CD4-positive, alpha-beta memory T cell (primary cell): ENCODE data around the gene TRIM29. TPM values are rescaled to one million over a fixed set of nuclear protein-coding genes. Genes with fewer than 3 reads are reported as not detected.
A peak's percentile ranks its signal among the peaks of the same experiment; 100 is the strongest.

Experiments used
- CTCF ChIA-PET: fragments of 350-600 bp; sonication (Branson Sonifier 250); formaldehyde crosslinking; loops from one replicate; lab custom pipeline; 2021; ENCODE audit warnings: inconsistent platforms; ENCODE audit not compliant: partially characterized antibody; lab: Charles Lee
- POLR2A ChIA-PET: fragments of 350-600 bp; sonication (Branson Sonifier 250); formaldehyde crosslinking; loops from one replicate; lab custom pipeline; 2021; ENCODE audit not compliant: partially characterized antibody; lab: Charles Lee
- DNase-seq, 5 donors: peaks; one replicate each; pipeline versions ENCODE4 v3.0.0 to v3.0.0-alpha.2; 2020 to 2022; ENCODE audit warnings: mixed read lengths in 1 of 5
- H3K27ac ChIP-seq: one replicate; pipeline ENCODE4 v1.7.0; 2013; ENCODE audit warnings: low read depth, low read length
- H3K27me3 ChIP-seq: 2 replicates; pipeline ENCODE4 v1.7.0; 2013; ENCODE audit warnings: mild to moderate bottlenecking, low read length, moderate library complexity; ENCODE audit not compliant: insufficient read depth
- H3K36me3 ChIP-seq: 2 replicates; pipeline ENCODE4 v1.7.0; 2013; ENCODE audit warnings: mild to moderate bottlenecking, low read length, moderate library complexity; ENCODE audit not compliant: insufficient read depth
- H3K4me1 ChIP-seq: 2 replicates; pipeline ENCODE4 v1.7.0; 2013; ENCODE audit warnings: mild to moderate bottlenecking, low read length, moderate library complexity; ENCODE audit not compliant: insufficient read depth
- H3K4me3 ChIP-seq, 2 donors: one replicate each; pipeline ENCODE4 v1.7.0; 2013; ENCODE audit warnings: low read length in 2 of 2, mild to moderate bottlenecking in 1 of 2
- H3K9me3 ChIP-seq, 2 donors: one replicate each; pipeline ENCODE4 v1.7.0; 2013; ENCODE audit warnings: low read length in 2 of 2, control low read depth in 1 of 2; ENCODE audit not compliant: control insufficient read depth in 1 of 2
- H3K27ac Mint-ChIP-seq, 7 donors: one replicate each; pipeline ENCODE4 v1.8.0; 2020 to 2021; ENCODE audit warnings: mixed read lengths in 7 of 7, mild to moderate bottlenecking in 6 of 7, inconsistent platforms in 3 of 7, moderate library complexity in 3 of 7
- H3K27me3 Mint-ChIP-seq, 2 donors: one replicate each; pipeline ENCODE4 v1.8.0; 2020 to 2021; ENCODE audit warnings: mixed read lengths in 2 of 2
- H3K36me3 Mint-ChIP-seq, 2 donors: one replicate each; pipeline ENCODE4 v1.8.0; 2020 to 2021; ENCODE audit warnings: mixed read lengths in 2 of 2, inconsistent platforms in 1 of 2, mild to moderate bottlenecking in 1 of 2
- H3K4me1 Mint-ChIP-seq, 4 donors: one replicate each; pipeline ENCODE4 v1.8.0; 2020 to 2021; ENCODE audit warnings: mixed read lengths in 4 of 4, mild to moderate bottlenecking in 1 of 4
- H3K4me3 Mint-ChIP-seq, 8 donors: one replicate each; pipeline ENCODE4 v1.8.0; 2020 to 2021; ENCODE audit warnings: mixed read lengths in 8 of 8, mild to moderate bottlenecking in 7 of 8, moderate library complexity in 6 of 8, inconsistent platforms in 3 of 8
- H3K9me3 Mint-ChIP-seq, 8 donors: one replicate each; pipeline ENCODE4 v1.8.0; 2020 to 2021; ENCODE audit warnings: mixed read lengths in 8 of 8, mild to moderate bottlenecking in 5 of 8, inconsistent platforms in 3 of 8, moderate library complexity in 1 of 8
- intact Hi-C: fragments of 100-400 bp; cut with micrococcal nuclease; formaldehyde crosslinking; loops from one replicate; pipeline ENCODE4 v1.15.1; 2023
- polyA plus RNA-seq, 2 donors: library from polyadenylated mRNA; unstranded; fragments of 300-500 nt; fragmentation: Illumina TruSeq; gene quantifications; one replicate each; pipeline ENCODE4 v1.2.3, GENCODE V29; 2021
- total RNA-seq, 2 experiments: library from RNA; stranded (reverse); gene quantifications; one replicate each; pipeline ENCODE4 v1.2.3, GENCODE V29; 2021

Gene TRIM29
- total and polyA plus RNA-seq, 4 experiments from 2014 or later = not detected

GRCh38 chr11:120107692-120108091 is 30.2 kb downstream of the TRIM29 start:
- Mint-ChIP-seq H3K9me3 (no peaks in the 10 kb centered on the region), H3K4me1 (no peaks in the 10 kb centered on the region), H3K36me3 (no peaks in the 10 kb centered on the region), H3K27ac (no peak overlapping the region), H3K27me3 (peaks cover 6 to 16% of the 10 kb centered on the region in 2 donors), H3K4me3 (no peak overlapping the region)
- H3K27me3 ChIP-seq = no peaks in the 10 kb centered on the region
- no peaks in the 10 kb centered on the region for H3K9me3 ChIP-seq
- no peak overlapping the region for H3K4me3 ChIP-seq
- H3K4me1 ChIP-seq = no peaks in the 10 kb centered on the region
- CTCF ChIA-PET = interaction anchor here (0.8 to 2.9 kb wide), 11 partner anchors 11 to 626 kb away, joined by 3 to 22 read pairs (median 3); no protein-coding TSS in a partner anchor
- DNase-seq = no peak
- H3K27ac ChIP-seq = no peak overlapping the region
- POLR2A ChIA-PET = no interaction called here
- intact Hi-C loops = loop anchor here (1.0 kb wide), 1 partner anchor 465 kb away; no protein-coding TSS in a partner anchor
- H3K36me3 ChIP-seq = no peaks in the 10 kb centered on the region

- DNase-seq = no peak
- H3K36me3 ChIP-seq = no peaks in the 10 kb centered on the region
- intact Hi-C loops = no loop called here
- H3K27me3 Mint-ChIP-seq = peaks cover 6 to 11% of the 10 kb centered on the region in 2 donors
- H3K4me3 Mint-ChIP-seq = no peak overlapping the region
- no peaks in the 10 kb centered on the region for H3K4me1 ChIP-seq
- CTCF ChIA-PET = interaction anchor here (1.6 to 2.9 kb wide), 2 partner anchors 12 to 27 kb away, joined by 3 to 22 read pairs; no protein-coding TSS in a partner anchor
- no peaks in the 10 kb centered on the region for H3K36me3 Mint-ChIP-seq
- no peaks in the 10 kb centered on the region for H3K9me3 ChIP-seq
- H3K4me3 ChIP-seq = no peak overlapping the region
- H3K27ac Mint-ChIP-seq = peak overlapping the region in 2 of 7 donors; percentile 59
- H3K27me3 ChIP-seq = no peaks in the 10 kb centered on the region
- POLR2A ChIA-PET = no interaction called here
- H3K9me3 Mint-ChIP-seq = no peaks in the 10 kb centered on the region
- no peak overlapping the region for H3K27ac ChIP-seq
- H3K4me1 Mint-ChIP-seq = no peaks in the 10 kb centered on the region
Observed at GRCh38 chr11:120106354-120107150, 31.4 kb downstream of the TRIM29 start.

GRCh38 chr11:120105576-120105975 is 32.3 kb downstream of the TRIM29 start:
- ChIA-PET CTCF (no interaction called here), POLR2A (no interaction called here)
- Mint-ChIP-seq H3K27ac (no peak overlapping the region), H3K36me3 (no peaks in the 10 kb centered on the region), H3K4me1 (no peaks in the 10 kb centered on the region), H3K4me3 (no peak overlapping the region), H3K9me3 (no peaks in the 10 kb centered on the region), H3K27me3 (peaks cover 10 to 11% of the 10 kb centered on the region in 2 donors)
- Histone ChIP-seq H3K27ac (no peak overlapping the region), H3K9me3 (no peaks in the 10 kb centered on the region), H3K4me1 (no peaks in the 10 kb centered on the region), H3K27me3 (no peaks in the 10 kb centered on the region), H3K36me3 (no peaks in the 10 kb centered on the region), H3K4me3 (no peak overlapping the region)
- intact Hi-C loops = no loop called here
- DNase-seq = no peak

- H3K27ac ChIP-seq = no peak overlapping the region
- no peaks in the 10 kb centered on the region for H3K9me3 Mint-ChIP-seq
- no peak overlapping the region for H3K27ac Mint-ChIP-seq
Observed at GRCh38 chr11:120104041-120104565, 33.8 kb downstream of the TRIM29 start.

GRCh38 chr11:120102864-120103122 is 35.1 kb downstream of the TRIM29 start:
- POLR2A ChIA-PET = no interaction called here
- Histone ChIP-seq H3K36me3 (no peaks in the 10 kb centered on the region), H3K27ac (no peak overlapping the region), H3K27me3 (no peaks in the 10 kb centered on the region), H3K4me1 (no peaks in the 10 kb centered on the region), H3K9me3 (no peaks in the 10 kb centered on the region), H3K4me3 (no peak overlapping the region)
- Mint-ChIP-seq H3K36me3 (no peaks in the 10 kb centered on the region), H3K27me3 (peaks cover 16% of the 10 kb centered on the region in 2 donors), H3K9me3 (no peaks in the 10 kb centered on the region), H3K27ac (no peak overlapping the region), H3K4me1 (no peaks in the 10 kb centered on the region), H3K4me3 (no peak overlapping the region)
- DNase-seq = no peak
- intact Hi-C loops = no loop called here
- CTCF ChIA-PET = no interaction called here

More at GRCh38 chr11:120104041-120104565, 33.8 kb downstream of the TRIM29 start:
- no peak overlapping the region for H3K4me3 Mint-ChIP-seq
- ChIA-PET POLR2A (no interaction called here), CTCF (no interaction called here)
- no peaks in the 10 kb centered on the region for H3K36me3 Mint-ChIP-seq
- Histone ChIP-seq H3K36me3 (no peaks in the 10 kb centered on the region), H3K27me3 (no peaks in the 10 kb centered on the region), H3K4me1 (no peaks in the 10 kb centered on the region), H3K9me3 (no peaks in the 10 kb centered on the region), H3K4me3 (no peak overlapping the region)
- intact Hi-C loops = no loop called here
- H3K27me3 Mint-ChIP-seq = peaks cover 16 to 20% of the 10 kb centered on the region in 2 donors
- no peaks in the 10 kb centered on the region for H3K4me1 Mint-ChIP-seq
- no peak for DNase-seq

GRCh38 chr11:120102050-120102863 is 35.7 kb downstream of the TRIM29 start:
- H3K9me3 Mint-ChIP-seq = no peaks in the 10 kb centered on the region
- Histone ChIP-seq H3K4me3 (no peak overlapping the region), H3K27ac (no peak overlapping the region), H3K4me1 (no peaks in the 10 kb centered on the region), H3K9me3 (no peaks in the 10 kb centered on the region), H3K36me3 (no peaks in the 10 kb centered on the region), H3K27me3 (no peaks in the 10 kb centered on the region)
- POLR2A ChIA-PET = no interaction called here
- intact Hi-C loops = no loop called here
- peaks cover 16% of the 10 kb centered on the region in 2 donors for H3K27me3 Mint-ChIP-seq
- H3K27ac Mint-ChIP-seq = no peak overlapping the region
- H3K4me3 Mint-ChIP-seq = peak overlapping the region in 1 of 8 donors; percentile 7
- CTCF ChIA-PET = no interaction called here
- DNase-seq = no peak
- H3K4me1 Mint-ChIP-seq = no peaks in the 10 kb centered on the region
- H3K36me3 Mint-ChIP-seq = no peaks in the 10 kb centered on the region

GRCh38 chr11:120098503-120099020 is 39.4 kb downstream of the TRIM29 start:
- Mint-ChIP-seq H3K9me3 (no peaks in the 10 kb centered on the region), H3K4me3 (no peak overlapping the region), H3K4me1 (no peaks in the 10 kb centered on the region), H3K27ac (no peak overlapping the region), H3K36me3 (no peaks in the 10 kb centered on the region), H3K27me3 (peaks cover 13% of the 10 kb centered on the region in 2 donors)
- Histone ChIP-seq H3K36me3 (no peaks in the 10 kb centered on the region), H3K4me1 (no peaks in the 10 kb centered on the region), H3K4me3 (no peak overlapping the region), H3K9me3 (no peaks in the 10 kb centered on the region), H3K27ac (no peak overlapping the region), H3K27me3 (no peaks in the 10 kb centered on the region)
- CTCF ChIA-PET = no interaction called here
- POLR2A ChIA-PET = no interaction called here
- intact Hi-C loops = no loop called here
- no peak for DNase-seq
